Liver (tissue), 9 donors: Measurements from ENCODE around the gene CLIP1. TPM values are rescaled to one million over a fixed set of nuclear protein-coding genes. Genes with fewer than 3 reads are reported as not detected.

Source experiments
- DNase-seq: peaks from one replicate; pipeline ENCODE4 v3.0.0-alpha.2; 2017; ENCODE audit warnings: low spot score
- H3K27ac ChIP-seq, 2 donors: one replicate each; pipeline ENCODE4 v1.7.0; 2013; ENCODE audit warnings: inconsistent platforms in 2 of 2, low read length in 2 of 2, control low read depth in 1 of 2, low read depth in 1 of 2, mild to moderate bottlenecking in 1 of 2
- H3K27me3 ChIP-seq, 4 donors: one replicate each; pipeline versions ENCODE4 v1.6.1 to v1.7.0; 2013; ENCODE audit warnings: low read length in 3 of 4, inconsistent platforms in 1 of 4, mild to moderate bottlenecking in 1 of 4, moderate library complexity in 1 of 4; ENCODE audit not compliant: control insufficient read depth in 4 of 4, insufficient read depth in 4 of 4
- H3K36me3 ChIP-seq, 4 donors: one replicate each; pipeline versions ENCODE4 v1.6.1 to v1.7.0; 2013; ENCODE audit warnings: low read length in 3 of 4, mild to moderate bottlenecking in 3 of 4, low read depth in 1 of 4, moderate library complexity in 1 of 4; ENCODE audit not compliant: control insufficient read depth in 4 of 4, insufficient read depth in 3 of 4
- H3K4me1 ChIP-seq, 4 donors: one replicate each; pipeline versions ENCODE4 v1.6.1 to v1.7.0; 2013; ENCODE audit warnings: low read length in 3 of 4, mild to moderate bottlenecking in 3 of 4, moderate library complexity in 1 of 4; ENCODE audit not compliant: control insufficient read depth in 4 of 4, insufficient read depth in 4 of 4
- H3K4me3 ChIP-seq, 3 donors: one replicate each; pipeline versions ENCODE4 v1.6.1 to v1.7.0; 2013; ENCODE audit warnings: low read length in 3 of 3, control low read depth in 1 of 3, low read depth in 1 of 3, mild to moderate bottlenecking in 1 of 3
- H3K9ac ChIP-seq, 2 donors: one replicate each; pipeline ENCODE4 v1.7.0; 2013; ENCODE audit warnings: low read length in 2 of 2, mild to moderate bottlenecking in 2 of 2, moderate library complexity in 2 of 2, control low read depth in 1 of 2, low read depth in 1 of 2
- H3K9me3 ChIP-seq, 4 donors: one replicate each; pipeline versions ENCODE4 v1.6.1 to v1.7.0; 2013; ENCODE audit warnings: low read length in 3 of 4; ENCODE audit not compliant: control insufficient read depth in 4 of 4
- EGR1 ChIP-seq, 2 donors: IDR thresholded peaks; 2 replicates each; pipeline ENCODE4 v1.6.1; 2016 to 2018; ENCODE audit warnings: antibody characterized with exemption in 2 of 2, low read depth in 2 of 2
- FOXA1 ChIP-seq: IDR thresholded peaks from 2 replicates; pipeline ENCODE4 v1.6.1; 2016; ENCODE audit warnings: antibody characterized with exemption
- FOXA2 ChIP-seq: IDR thresholded peaks from 2 replicates; pipeline ENCODE4 v1.6.1; 2016; ENCODE audit warnings: antibody characterized with exemption
- GABPA ChIP-seq, 2 donors: IDR thresholded peaks in 1 of 2; conservative IDR thresholded peaks in 1 of 2; 2 replicates each; pipeline ENCODE4 v1.6.1; 2016; ENCODE audit warnings: antibody characterized with exemption in 2 of 2, mild to moderate bottlenecking in 1 of 2, moderate library complexity in 1 of 2
- HNF4A ChIP-seq, 2 donors: conservative IDR thresholded peaks; 2 replicates each; pipeline ENCODE4 v1.6.1; 2016; ENCODE audit warnings: antibody characterized with exemption in 2 of 2, mild to moderate bottlenecking in 2 of 2
- HNF4G ChIP-seq: IDR thresholded peaks from 2 replicates; pipeline ENCODE4 v1.6.1; 2016; ENCODE audit warnings: antibody characterized with exemption
- JUND ChIP-seq, 2 donors: IDR thresholded peaks; 2 replicates each; pipeline ENCODE4 v1.6.1; 2016; ENCODE audit warnings: antibody characterized with exemption in 2 of 2
- RAD21 ChIP-seq, 2 donors: IDR thresholded peaks; 2 replicates each; pipeline ENCODE4 v1.6.1; 2016; ENCODE audit warnings: antibody characterized with exemption in 2 of 2, mild to moderate bottlenecking in 2 of 2
- RXRA ChIP-seq, 2 donors: IDR thresholded peaks; 2 replicates each; pipeline ENCODE4 v1.6.1; 2017 to 2018; ENCODE audit warnings: antibody characterized with exemption in 2 of 2, mild to moderate bottlenecking in 1 of 2
- TAF1 ChIP-seq: conservative IDR thresholded peaks from 2 replicates; pipeline ENCODE4 v1.6.1; 2016; ENCODE audit warnings: antibody characterized with exemption, mild to moderate bottlenecking
- YY1 ChIP-seq: IDR thresholded peaks from 2 replicates; pipeline ENCODE4 v1.6.1; 2016; ENCODE audit warnings: antibody characterized with exemption, mild to moderate bottlenecking
- WGBS: extraction: QIAGEN DNeasy Blood & Tissue Kit; methylation state at CpG from one replicate; pipeline ENCODE4 v1.1.7; 2013; 5-methylcytosine and 5-hydroxymethylcytosine counted together
- polyA plus RNA-seq, 2 donors: library from polyadenylated mRNA; stranded (reverse) in 1 of 2; unstranded in 1 of 2; fragments of 200-250 nt in 1 of 2; fragments of >200 nt in 1 of 2; fragmentation: Nextera tagmentation in 1 of 2; extraction: Ambion mirVana in 1 of 2; gene quantifications; one replicate each; pipeline versions ENCODE4 v1.2.1 to v1.2.3, GENCODE V29; 2013 to 2015
- total RNA-seq, 2 donors: library from RNA; depleted of rRNA; stranded (reverse); fragments of >200 nt; gene quantifications; one replicate each; pipeline ENCODE4 v1.2.3, GENCODE V29; 2014
- TF ChIP-seq, protein P1 (sequence below): IDR thresholded peaks from 2 replicates; pipeline ENCODE4 v1.6.1; 2016; ENCODE audit warnings: antibody characterized with exemption
- TF ChIP-seq, protein P2 (sequence below): IDR thresholded peaks from 2 replicates; pipeline ENCODE4 v1.6.1; 2016; ENCODE audit warnings: antibody characterized with exemption
- TF ChIP-seq, protein P3 (sequence below): IDR thresholded peaks from 2 replicates; pipeline ENCODE4 v1.6.1; 2016; ENCODE audit warnings: antibody characterized with exemption
- TF ChIP-seq, protein P4 (sequence below): fragments of 150-350 bp; IDR thresholded peaks from 2 replicates; pipeline ENCODE4 v1.5.1; 2017; ENCODE audit warnings: improper control_type of control experiment, low read depth, low read length; ENCODE audit not compliant: missing input control
- donor health status: healthy.
- donor health status: healthy.
- donor health status: healthy.
- donor health status: healthy.
- donor health status: healthy.

Gene CLIP1
- total and polyA plus RNA-seq, 4 donors, result 13.0 to 41.9 (median 26.0) TPM

DNA sequence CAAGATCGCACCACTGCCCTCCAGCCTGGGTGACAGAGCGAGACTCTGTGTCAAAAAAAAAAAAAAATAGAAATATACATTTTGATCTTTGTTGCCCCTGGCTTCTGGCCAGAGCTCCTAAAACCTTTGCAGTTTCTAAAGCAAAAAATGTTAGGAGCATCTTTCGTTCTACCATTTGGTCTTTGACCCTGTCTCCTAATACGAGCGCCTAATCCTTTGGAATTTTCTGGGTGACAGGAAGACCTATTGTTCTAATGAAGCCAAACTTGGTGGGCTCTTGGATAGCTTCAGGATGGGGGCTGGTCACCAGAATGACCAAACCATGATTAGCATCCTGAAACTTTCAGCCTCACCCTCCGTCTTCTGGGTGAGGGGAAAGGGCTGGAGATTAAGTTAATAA is 32.3 kb upstream of the CLIP1 start (continued):
- TF ChIP-seq, protein P1, sequence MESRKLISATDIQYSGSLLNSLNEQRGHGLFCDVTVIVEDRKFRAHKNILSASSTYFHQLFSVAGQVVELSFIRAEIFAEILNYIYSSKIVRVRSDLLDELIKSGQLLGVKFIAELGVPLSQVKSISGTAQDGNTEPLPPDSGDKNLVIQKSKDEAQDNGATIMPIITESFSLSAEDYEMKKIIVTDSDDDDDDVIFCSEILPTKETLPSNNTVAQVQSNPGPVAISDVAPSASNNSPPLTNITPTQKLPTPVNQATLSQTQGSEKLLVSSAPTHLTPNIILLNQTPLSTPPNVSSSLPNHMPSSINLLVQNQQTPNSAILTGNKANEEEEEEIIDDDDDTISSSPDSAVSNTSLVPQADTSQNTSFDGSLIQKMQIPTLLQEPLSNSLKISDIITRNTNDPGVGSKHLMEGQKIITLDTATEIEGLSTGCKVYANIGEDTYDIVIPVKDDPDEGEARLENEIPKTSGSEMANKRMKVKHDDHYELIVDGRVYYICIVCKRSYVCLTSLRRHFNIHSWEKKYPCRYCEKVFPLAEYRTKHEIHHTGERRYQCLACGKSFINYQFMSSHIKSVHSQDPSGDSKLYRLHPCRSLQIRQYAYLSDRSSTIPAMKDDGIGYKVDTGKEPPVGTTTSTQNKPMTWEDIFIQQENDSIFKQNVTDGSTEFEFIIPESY, result no peak
- TF ChIP-seq FOXA1 (no peak), RXRA (IDR thresholded peaks at IDR 0.05) (no peak), EGR1 (IDR thresholded peaks at IDR 0.05; ENCODE audit: low read depth in 2 of 2) (no peak), TAF1 (no peak)

DNA sequence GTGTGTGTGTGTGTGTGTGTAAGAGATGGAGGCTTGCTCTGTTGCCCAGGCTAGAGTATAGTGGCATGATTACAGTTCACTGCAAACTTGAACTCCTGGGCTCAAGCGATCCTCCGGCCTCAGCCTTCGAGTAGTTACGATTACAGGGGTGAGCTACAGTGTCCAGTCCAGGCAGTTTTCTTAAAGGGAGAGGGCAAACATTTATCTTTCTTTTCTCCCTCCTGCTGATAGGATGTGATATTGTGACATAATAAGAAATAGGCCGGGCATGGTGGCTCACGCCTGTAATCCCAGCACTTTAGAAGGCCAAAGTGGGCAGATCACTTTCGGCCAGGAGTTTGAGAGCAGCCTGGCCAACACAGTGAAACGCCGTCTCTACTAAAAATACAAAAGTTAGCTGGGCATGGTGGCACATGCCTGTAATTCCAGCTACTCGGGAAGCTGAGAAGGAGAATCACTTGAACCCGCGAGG is 31.8 kb upstream of the CLIP1 start:
- no peak overlapping the region for H3K9ac ChIP-seq
- WGBS, result 96% methylated on average over 12 of the region's 12 CpGs
- no peak for DNase-seq
- H3K4me3 ChIP-seq, result no peak overlapping the region
- no peaks in the 10 kb centered on the region for H3K4me1 ChIP-seq
- no peaks in the 10 kb centered on the region for H3K36me3 ChIP-seq
- H3K27ac ChIP-seq, result no peak overlapping the region
- no peaks in the 10 kb centered on the region for H3K9me3 ChIP-seq
- no peaks in the 10 kb centered on the region for H3K27me3 ChIP-seq
- TF ChIP-seq RXRA (IDR thresholded peaks at IDR 0.05) (no peak), TAF1 (no peak), HNF4G (no peak), YY1 (no peak), HNF4A (conservative IDR thresholded peaks at IDR 0.05) (no peak)
- TF ChIP-seq, protein P2, sequence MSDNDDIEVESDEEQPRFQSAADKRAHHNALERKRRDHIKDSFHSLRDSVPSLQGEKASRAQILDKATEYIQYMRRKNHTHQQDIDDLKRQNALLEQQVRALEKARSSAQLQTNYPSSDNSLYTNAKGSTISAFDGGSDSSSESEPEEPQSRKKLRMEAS, result no peak
- TF ChIP-seq, protein P3, sequence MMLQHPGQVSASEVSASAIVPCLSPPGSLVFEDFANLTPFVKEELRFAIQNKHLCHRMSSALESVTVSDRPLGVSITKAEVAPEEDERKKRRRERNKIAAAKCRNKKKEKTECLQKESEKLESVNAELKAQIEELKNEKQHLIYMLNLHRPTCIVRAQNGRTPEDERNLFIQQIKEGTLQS, result no peak
- TF ChIP-seq, protein P4, sequence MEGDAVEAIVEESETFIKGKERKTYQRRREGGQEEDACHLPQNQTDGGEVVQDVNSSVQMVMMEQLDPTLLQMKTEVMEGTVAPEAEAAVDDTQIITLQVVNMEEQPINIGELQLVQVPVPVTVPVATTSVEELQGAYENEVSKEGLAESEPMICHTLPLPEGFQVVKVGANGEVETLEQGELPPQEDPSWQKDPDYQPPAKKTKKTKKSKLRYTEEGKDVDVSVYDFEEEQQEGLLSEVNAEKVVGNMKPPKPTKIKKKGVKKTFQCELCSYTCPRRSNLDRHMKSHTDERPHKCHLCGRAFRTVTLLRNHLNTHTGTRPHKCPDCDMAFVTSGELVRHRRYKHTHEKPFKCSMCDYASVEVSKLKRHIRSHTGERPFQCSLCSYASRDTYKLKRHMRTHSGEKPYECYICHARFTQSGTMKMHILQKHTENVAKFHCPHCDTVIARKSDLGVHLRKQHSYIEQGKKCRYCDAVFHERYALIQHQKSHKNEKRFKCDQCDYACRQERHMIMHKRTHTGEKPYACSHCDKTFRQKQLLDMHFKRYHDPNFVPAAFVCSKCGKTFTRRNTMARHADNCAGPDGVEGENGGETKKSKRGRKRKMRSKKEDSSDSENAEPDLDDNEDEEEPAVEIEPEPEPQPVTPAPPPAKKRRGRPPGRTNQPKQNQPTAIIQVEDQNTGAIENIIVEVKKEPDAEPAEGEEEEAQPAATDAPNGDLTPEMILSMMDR, result no peak

DNA sequence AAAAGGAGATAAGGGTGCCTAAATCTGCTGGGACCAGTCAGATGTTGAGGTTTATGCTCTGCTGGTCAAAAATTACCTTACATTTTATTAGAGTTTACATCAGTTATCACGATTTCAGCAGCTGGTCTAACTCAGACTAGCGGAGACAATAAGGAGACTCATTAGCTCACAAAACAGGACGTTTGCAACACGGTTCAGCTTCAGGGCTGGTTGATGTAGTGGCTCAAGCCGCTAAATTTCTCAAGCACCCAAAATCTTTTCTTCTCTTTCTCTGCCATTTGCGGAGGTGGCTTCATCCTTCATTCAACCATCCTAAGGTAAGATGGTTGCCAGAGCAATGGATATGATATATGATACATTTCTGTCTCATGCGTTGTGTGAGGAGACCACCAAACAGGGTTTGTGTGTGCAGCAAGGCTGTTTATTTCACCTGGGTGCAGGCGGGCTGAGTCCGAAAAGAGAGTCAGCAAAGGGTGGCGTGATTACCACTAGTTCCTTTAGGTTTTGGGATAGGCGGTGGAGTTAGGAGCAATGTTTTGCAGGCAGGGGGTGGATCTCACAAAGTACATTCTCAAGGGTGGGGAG is 30.3 kb upstream of the CLIP1 start:
- H3K27me3 ChIP-seq, result no peaks in the 10 kb centered on the region
- no peak overlapping the region for H3K9ac ChIP-seq
- no peak overlapping the region for H3K27ac ChIP-seq
- no peaks in the 10 kb centered on the region for H3K9me3 ChIP-seq
- no peaks in the 10 kb centered on the region for H3K36me3 ChIP-seq
- H3K4me1 ChIP-seq, result no peaks in the 10 kb centered on the region
- H3K4me3 ChIP-seq, result no peak overlapping the region
- WGBS, result 86% methylated on average over 11 of the region's 11 CpGs
- TF ChIP-seq, protein P2, result no peak
- no peak for TF ChIP-seq JUND (IDR thresholded peaks at IDR 0.05)
- TF ChIP-seq GABPA (IDR thresholded peaks at IDR 0.05 in 1 of 2, conservative IDR thresholded peaks at IDR 0.05 in 1 of 2), result no peak
- TF ChIP-seq FOXA1, result no peak
- TF ChIP-seq RXRA (IDR thresholded peaks at IDR 0.05), result no peak
- no peak for TF ChIP-seq RAD21 (IDR thresholded peaks at IDR 0.05)
- TF ChIP-seq, protein P3, result no peak
- TF ChIP-seq HNF4G, result no peak
- TF ChIP-seq FOXA2, result no peak
- TF ChIP-seq YY1, result no peak
- DNase-seq, result no peak
